GM19372 (cell line): ENCODE data around the gene SPG11.

ENCODE experiments used
- ATAC-seq: cut with Tn5 transposase; IDR thresholded peaks from one replicate; pipeline ENCODE4 v1.9.1; 2021; ENCODE audit warnings: mild to moderate bottlenecking, low read depth, moderate library complexity; ENCODE audit not compliant: unreplicated experiment

SPG11 gene

DNA sequence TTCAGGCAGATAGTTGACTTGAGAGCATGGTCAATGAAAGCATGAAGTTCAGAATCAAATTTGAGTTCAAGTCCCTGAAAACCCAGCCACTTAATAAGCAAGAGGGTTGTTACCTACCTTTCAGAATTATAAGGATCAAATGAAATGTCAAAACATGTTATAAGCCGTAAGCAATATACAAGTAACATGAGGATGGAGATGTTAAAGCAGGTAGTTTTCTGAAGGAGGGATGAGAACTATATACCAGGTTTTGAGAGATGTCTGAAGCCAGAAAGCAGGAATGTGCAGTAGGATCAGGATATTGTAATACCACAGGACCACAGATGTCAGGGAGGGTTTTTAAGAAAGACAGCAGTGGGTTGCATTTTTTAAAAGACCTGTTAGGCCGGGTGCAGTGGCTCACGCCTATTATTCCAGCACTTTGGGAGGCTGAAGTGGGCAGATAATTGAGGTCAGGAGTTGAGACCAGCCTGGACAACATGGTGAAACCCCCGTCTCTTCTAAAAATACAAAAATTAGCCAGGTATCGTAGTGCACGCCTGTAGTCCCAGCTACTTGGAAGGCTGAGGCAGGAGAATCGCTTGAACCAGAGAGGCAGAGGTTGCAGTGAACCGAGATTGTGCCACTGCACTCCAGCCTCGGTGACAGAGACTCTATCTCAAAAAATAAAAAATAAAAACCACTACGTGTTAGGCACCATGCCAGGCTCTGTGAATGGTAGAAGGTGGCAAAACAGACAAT is 133.4 kb downstream of the SPG11 start:
- no peak for ATAC-seq

DNA sequence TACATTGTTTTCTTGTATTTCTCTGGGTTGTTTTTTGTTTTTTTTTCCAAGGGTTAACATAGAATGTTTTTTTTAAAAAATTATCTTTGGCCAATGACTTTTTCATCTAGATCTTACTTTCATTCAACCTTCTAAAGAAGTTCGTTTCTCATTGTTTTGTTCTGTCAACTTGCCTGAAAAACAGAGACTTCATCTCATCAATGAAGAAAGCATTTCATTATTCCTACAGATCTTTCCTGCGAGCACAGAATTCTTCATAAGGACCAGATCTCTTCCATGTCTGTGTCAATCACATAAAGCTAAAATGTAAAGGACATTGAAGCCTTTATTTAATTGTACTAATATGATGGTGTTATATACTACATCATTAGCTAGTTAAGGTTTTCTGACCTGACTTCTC is 136.2 kb downstream of the SPG11 start:
- no peak for ATAC-seq

DNA sequence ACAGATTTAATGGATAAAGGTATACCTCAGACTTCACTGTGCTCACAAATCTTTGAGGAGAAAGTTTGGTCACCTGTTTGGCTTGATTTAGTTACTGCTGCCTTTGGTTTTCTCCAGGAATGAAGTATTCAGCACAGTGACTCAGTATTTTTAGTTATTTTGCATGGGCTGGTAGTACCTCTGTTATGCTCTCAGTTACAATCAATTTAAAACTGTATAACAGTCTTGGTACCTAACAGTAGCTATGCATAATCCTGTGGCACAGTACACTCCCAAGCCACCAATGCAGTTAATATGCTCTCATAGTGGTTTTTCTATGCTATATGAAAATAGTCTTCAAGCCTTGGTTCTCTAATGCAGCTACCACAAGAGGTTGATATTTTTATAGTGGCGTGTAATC is 138.4 kb downstream of the SPG11 start:
- ATAC-seq, result no peak

DNA sequence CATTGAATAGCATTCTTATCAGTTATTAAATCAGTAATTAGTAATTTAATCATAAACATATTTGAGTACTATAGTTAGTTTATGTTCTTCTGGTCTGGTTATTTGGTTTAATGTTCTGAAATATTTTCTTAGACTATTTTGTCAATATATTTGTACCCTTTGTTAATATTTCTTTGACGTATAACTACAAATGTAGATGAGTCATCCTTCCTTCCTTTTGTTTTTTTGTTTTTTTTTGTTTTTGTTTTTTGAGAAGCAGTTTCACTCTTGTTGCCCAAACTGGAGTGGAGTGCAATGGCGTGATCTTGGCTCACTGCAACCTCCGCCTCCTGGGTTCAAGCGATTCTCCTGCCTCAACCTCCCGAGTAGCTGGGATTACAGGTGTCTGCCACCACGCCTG is 143.9 kb downstream of the SPG11 start:
- ATAC-seq, result no peak

GRCh38 chr15:44516436-44516835 is 147.0 kb downstream of the SPG11 start:
- ATAC-seq, result no peak
